ENCODE measurements around the gene FUZ.

DNA sequence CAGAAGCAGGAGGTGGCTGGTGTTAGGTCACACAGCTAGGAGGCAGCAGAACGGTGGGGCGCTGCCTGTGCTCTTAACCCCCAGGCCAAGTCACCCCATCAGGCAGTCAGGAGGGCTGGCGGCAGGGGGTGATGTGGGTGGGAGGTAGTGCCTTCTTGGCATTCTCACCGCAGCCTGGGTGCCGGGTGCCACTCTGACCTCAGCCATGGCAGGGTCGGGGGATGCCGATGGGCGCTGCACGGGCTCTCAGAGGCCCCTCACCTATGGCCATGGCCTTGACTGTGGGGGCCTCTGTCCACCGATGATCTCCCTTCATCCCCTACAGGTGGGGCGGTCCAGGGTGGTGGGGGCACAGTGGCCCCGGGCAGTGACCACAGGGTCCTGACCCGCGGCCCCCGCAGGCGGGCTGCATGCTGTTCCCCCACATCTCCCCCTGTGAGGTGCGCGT lies 43.5 kb upstream of the FUZ start:
- TF ChIP-seq EZH2 (IDR thresholded peaks at IDR 0.05; ENCODE audit: insufficient read depth, poor library complexity, severe bottlenecking) (no peak), EZH2phosphoT487 (IDR thresholded peaks at IDR 0.05; ENCODE audit: insufficient read depth, low read depth) (no peak)

Measured in GM23248 (cell line).